Measurements from ENCODE around the gene GALNT10. TPM values are rescaled to one million over a fixed set of nuclear protein-coding genes. Genes with fewer than 3 reads are reported as not detected.

The GALNT10 gene
- total RNA-seq, 2 experiments from 2014 or later: 12.9 to 15.2 TPM

DNA sequence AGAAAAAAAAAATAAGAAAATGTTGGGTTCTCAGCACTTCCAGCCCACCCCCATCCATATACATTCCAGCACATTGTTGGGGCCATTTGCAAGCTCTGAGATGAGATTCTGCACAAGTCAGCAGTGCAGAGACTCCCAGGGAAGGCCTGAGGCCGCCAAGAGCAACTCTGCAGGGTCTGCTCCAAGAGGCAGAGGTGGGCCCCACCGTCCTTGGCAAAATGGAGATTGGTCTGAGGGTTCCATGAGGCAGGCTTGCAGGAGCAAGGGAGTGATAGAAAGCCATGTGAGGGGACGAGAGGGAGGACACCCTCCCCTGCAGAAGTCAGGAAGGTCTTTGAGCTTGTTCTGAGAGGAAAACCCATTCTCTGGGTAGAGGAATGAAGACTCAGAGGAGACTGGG lies 203.3 kb downstream of the GALNT10 start:
- DNase-seq: no peak
- POLR2A ChIA-PET: no interaction called here
- H3K27me3 Mint-ChIP-seq: no peaks in the 10 kb centered on the region
- H3K27ac Mint-ChIP-seq: no peak overlapping the region
- no peaks in the 10 kb centered on the region for H3K4me1 Mint-ChIP-seq (ENCODE audit: low read depth)
- intact Hi-C loops (cut with micrococcal nuclease): no loop called here
- peaks cover 13% of the 10 kb centered on the region for H3K36me3 Mint-ChIP-seq (ENCODE audit: low read depth)
- TF ChIP-seq, protein P1, sequence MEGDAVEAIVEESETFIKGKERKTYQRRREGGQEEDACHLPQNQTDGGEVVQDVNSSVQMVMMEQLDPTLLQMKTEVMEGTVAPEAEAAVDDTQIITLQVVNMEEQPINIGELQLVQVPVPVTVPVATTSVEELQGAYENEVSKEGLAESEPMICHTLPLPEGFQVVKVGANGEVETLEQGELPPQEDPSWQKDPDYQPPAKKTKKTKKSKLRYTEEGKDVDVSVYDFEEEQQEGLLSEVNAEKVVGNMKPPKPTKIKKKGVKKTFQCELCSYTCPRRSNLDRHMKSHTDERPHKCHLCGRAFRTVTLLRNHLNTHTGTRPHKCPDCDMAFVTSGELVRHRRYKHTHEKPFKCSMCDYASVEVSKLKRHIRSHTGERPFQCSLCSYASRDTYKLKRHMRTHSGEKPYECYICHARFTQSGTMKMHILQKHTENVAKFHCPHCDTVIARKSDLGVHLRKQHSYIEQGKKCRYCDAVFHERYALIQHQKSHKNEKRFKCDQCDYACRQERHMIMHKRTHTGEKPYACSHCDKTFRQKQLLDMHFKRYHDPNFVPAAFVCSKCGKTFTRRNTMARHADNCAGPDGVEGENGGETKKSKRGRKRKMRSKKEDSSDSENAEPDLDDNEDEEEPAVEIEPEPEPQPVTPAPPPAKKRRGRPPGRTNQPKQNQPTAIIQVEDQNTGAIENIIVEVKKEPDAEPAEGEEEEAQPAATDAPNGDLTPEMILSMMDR (IDR thresholded peaks at IDR 0.05): no peak
- CTCF ChIA-PET: interaction anchor here (0.9 to 1.7 kb wide), 3 partner anchors 11 to 325 kb away, joined by 3 to 5 read pairs (median 3); no protein-coding TSS in a partner anchor
- H3K4me3 Mint-ChIP-seq: no peak overlapping the region
- no peaks in the 10 kb centered on the region for H3K9me3 Mint-ChIP-seq
- no peak for ATAC-seq

- Mint-ChIP-seq H3K9me3 (no peaks in the 10 kb centered on the region), H3K4me3 (no peak overlapping the region), H3K4me1 (ENCODE audit: low read depth) (no peaks in the 10 kb centered on the region), H3K27ac (no peak overlapping the region), H3K27me3 (no peaks in the 10 kb centered on the region), H3K36me3 (ENCODE audit: low read depth) (peaks cover 13% of the 10 kb centered on the region)
- intact Hi-C loops (cut with micrococcal nuclease): no loop called here
- no peak for ATAC-seq
- ChIA-PET POLR2A (no interaction called here), CTCF (interaction anchor here (0.9 to 1.7 kb wide), 3 partner anchors 10 to 325 kb away, joined by 3 to 8 read pairs (median 5); no protein-coding TSS in a partner anchor)
- TF ChIP-seq, protein P1 (IDR thresholded peaks at IDR 0.05): no peak
- no peak for DNase-seq
Observed at GRCh38 chr5:154394307-154394706, 203.8 kb downstream of the GALNT10 start.

- H3K36me3 Mint-ChIP-seq (ENCODE audit: low read depth): peaks cover 11% of the 10 kb centered on the region
- TF ChIP-seq, protein P1 (IDR thresholded peaks at IDR 0.05): no peak
- H3K9me3 Mint-ChIP-seq: no peaks in the 10 kb centered on the region
Observed at GRCh38 chr5:154395407-154396106, 205.0 kb downstream of the GALNT10 start.

DNA sequence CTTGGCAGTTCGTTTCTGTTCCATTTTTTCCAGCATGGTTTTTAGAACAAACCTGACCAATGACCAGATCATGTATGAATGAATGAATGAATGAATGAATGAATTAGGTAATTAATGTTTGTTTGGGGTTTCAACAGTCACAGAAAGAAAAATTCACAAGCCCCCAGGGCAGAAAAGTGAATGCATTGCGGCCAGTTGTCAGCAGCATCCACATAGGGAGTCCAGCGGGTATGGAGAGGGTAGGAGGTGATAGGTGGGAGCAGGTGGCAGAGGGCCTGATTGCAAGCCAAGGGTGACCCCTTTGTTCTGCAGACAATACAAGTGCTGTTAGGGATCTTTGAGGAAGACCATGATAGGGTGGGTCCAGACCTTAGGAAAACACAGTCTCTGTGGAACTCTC lies 205.6 kb downstream of the GALNT10 start:
- ChIA-PET POLR2A (no interaction called here), CTCF (interaction anchor here (1.3 kb wide), 1 partner anchor 215 kb away, joined by 3 read pairs; no protein-coding TSS in a partner anchor)
- no peaks in the 10 kb centered on the region for H3K9me3 Mint-ChIP-seq
- no peak overlapping the region for H3K4me3 Mint-ChIP-seq
- TF ChIP-seq, protein P1 (IDR thresholded peaks at IDR 0.05): no peak
- H3K27ac Mint-ChIP-seq: no peak overlapping the region
- intact Hi-C loops (cut with micrococcal nuclease): no loop called here
- no peaks in the 10 kb centered on the region for H3K4me1 Mint-ChIP-seq (ENCODE audit: low read depth)
- H3K36me3 Mint-ChIP-seq (ENCODE audit: low read depth): peaks cover 11% of the 10 kb centered on the region
- no peaks in the 10 kb centered on the region for H3K27me3 Mint-ChIP-seq
- DNase-seq (no peak), ATAC-seq (no peak)

More at GRCh38 chr5:154395407-154396106, 205.0 kb downstream of the GALNT10 start:
- no peaks in the 10 kb centered on the region for H3K4me1 Mint-ChIP-seq (ENCODE audit: low read depth)
- DNase-seq: no peak
- ChIA-PET POLR2A (no interaction called here), CTCF (interaction anchor here (1.7 kb wide), 1 partner anchor 9 kb away, joined by 8 read pairs; no protein-coding TSS in a partner anchor)
- no peak overlapping the region for H3K27ac Mint-ChIP-seq
- intact Hi-C loops (cut with micrococcal nuclease): no loop called here
- ATAC-seq: no peak
- no peaks in the 10 kb centered on the region for H3K27me3 Mint-ChIP-seq
- no peak overlapping the region for H3K4me3 Mint-ChIP-seq

DNA sequence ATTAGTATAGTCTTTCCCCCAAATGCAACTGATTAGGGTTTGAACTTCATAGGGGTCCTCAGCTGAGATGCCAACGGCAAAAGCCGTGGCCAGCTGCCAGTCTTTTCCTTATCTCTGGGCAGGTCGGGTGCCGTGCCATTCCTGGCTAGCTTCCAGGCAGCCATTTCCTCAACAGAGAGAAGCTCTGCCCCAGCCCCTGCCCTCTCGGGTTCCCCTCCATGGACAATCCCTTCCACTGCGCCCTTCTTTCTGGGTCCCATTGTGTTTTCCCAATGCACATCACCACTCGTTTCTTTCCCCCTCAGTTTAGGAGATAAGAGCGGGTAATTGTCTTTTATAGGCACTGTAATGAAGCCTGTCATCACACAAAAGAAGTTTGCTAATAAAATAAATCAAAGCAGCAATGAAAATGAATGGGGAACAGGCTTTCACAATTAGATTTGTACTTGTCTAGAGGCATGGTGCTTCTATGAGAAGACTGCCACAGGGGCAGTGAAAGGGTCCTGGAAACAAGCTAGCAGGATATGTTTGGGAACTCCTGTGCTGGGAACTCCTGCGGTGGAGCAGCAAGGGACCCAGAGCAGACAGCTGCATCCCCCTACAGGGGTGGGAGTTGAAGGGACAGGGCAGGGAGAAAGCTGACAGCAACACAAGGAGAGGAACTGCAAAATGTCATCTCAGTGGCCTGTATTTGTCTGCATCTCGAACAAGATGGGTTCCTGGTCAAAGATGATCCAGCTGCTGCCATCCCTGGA lies 207.3 kb downstream of the GALNT10 start:
- Mint-ChIP-seq H3K36me3 (ENCODE audit: low read depth) (peaks cover 2% of the 10 kb centered on the region), H3K4me3 (no peak overlapping the region), H3K9me3 (no peaks in the 10 kb centered on the region), H3K27ac (no peak overlapping the region), H3K4me1 (ENCODE audit: low read depth) (no peaks in the 10 kb centered on the region), H3K27me3 (no peaks in the 10 kb centered on the region)
- intact Hi-C loops (cut with micrococcal nuclease): no loop called here
- POLR2A ChIA-PET: no interaction called here
- CTCF ChIA-PET: interaction anchor here (1.3 to 2.2 kb wide), 2 partner anchors 213 to 325 kb away, joined by 3 to 7 read pairs; no protein-coding TSS in a partner anchor
- TF ChIP-seq, protein P1 (IDR thresholded peaks at IDR 0.05): no peak
- ATAC-seq (no peak), DNase-seq (no peak)

Data from activated CD8-positive, alpha-beta T cell treated with anti-CD3 and anti-CD28 coated beads for 36 hours (primary cell).